GM21447 (cell line): ENCODE measurements around the gene PRAMEF8.
"Not testable (repeated sequence)": the region's sequence is repeated elsewhere in the genome, so short reads cannot be mapped to it uniquely, and the experiment has no call there.

Experiments
- ATAC-seq: cut with Tn5 transposase; IDR thresholded peaks from one replicate; pipeline ENCODE4 v1.9.1; 2021; ENCODE audit not compliant: unreplicated experiment

Gene PRAMEF8

GRCh38 chr1:13285037-13285436, at the start of gene PRAMEF8:
PRAMEF8 (minus strand) TSS chr1:13285137; CDS start chr1:13284091, 1,046 bp downstream.
- ATAC-seq = not testable (repeated sequence)

GRCh38 chr1:13315281-13315680, 30.3 kb upstream of the PRAMEF8 start, which contains the start of gene PRAMEF15:
PRAMEF15 (plus strand) TSS chr1:13315581; CDS start chr1:13318408, 2,827 bp downstream.
- not testable (repeated sequence) for ATAC-seq

DNA sequence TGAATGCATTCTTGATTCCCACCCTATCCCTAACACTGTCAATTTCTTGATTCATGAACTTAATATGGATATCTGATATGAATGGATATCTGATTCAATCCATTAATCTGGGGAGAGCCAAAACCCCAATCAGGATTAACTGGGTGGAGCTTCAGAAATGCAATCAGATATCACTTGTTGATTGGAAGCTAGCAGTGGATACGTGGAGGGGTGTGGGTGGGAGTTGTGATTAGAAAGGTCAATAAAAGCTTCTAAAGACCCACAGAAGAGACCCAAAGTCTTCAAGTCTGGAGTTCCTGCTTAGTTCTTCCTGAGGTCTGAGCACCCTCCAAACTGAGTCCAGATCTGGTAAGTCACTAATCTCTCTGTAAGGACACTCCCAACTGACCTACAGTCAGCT, 18.3 kb upstream of the PRAMEF8 start, which contains the start of gene PRAMEF33:
TSS of gene PRAMEF33 (plus strand) at position 301 of the 400 bp plus-strand sequence. CDS start 2,416 bp downstream, outside the sequence.
- not testable (repeated sequence) for ATAC-seq

DNA sequence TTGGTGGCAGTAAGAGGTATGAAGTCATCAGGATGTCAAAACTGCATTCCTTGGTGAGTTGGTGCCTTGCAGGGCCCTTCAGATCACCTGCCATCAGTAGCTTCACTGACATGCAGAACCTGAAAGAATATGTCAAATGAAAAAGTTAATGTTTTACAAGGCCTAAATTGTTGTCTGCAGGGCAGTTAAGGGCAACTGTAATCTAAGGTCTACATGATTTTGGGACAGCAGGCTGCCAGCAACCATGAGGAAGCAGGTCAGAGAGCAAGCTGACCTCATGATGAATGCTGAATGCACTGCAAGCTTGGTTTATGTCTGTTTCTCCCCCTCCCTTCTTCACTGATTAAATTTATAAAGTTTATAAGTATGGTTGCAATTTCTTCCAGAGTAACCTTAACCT, 17.3 kb upstream of the PRAMEF8 start:
- not testable (repeated sequence) for ATAC-seq

GRCh38 chr1:13298699-13299098, 13.8 kb upstream of the PRAMEF8 start:
- ATAC-seq = not testable (repeated sequence)

DNA sequence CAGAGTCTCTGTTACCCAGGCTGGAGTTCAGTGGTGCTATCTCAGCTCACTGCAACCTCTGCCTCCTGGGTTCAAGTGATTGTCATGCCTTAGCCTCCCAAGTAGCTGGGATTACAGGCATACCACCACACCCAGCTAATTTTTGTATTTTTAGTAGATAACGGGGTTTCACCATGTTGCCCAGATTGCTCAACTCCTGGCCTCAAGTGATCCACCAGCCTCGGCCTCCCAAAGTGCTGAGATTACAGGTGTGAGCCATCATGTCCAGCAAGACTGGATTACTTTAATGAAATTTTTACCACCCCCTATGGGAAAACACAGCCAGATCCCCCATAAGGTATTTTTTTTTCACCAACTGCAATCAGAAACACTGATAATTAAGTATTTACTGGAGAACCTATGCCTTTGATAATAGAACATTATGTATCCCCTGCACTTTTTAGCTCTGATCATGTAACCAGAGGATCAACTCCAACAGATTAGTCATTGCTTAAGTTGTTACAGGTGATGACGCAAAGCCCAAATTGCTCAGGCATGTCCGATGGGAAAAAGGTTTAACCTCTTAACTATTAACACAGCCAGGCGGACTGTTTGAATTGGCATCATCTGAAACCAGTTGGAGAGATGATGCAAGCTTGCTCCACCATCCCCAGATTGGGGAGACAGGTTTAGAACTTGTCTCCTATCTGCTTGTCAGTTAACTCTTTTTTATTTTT, 12.4 kb upstream of the PRAMEF8 start:
- ATAC-seq = not testable (repeated sequence)

DNA sequence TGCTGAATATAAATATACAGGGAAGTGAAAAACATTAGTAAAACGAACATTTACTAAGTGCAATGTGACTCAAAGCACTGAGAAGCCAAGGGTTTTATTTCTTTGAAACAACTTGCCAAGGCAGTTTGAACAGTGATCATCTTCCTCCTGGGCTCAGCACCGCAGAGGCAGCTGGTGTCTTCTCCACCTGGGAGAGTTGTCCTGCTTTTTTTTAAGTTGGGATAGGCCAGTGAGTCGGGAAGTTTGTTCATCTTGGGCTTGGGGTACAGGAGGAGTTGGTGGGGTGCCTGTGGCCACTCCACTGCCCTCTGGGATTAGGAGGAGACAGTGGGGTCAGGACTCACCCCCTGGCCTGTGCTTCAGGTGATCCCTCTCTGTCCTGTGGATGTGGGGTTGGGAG, 4.1 kb upstream of the PRAMEF8 start:
- not testable (repeated sequence) for ATAC-seq

DNA sequence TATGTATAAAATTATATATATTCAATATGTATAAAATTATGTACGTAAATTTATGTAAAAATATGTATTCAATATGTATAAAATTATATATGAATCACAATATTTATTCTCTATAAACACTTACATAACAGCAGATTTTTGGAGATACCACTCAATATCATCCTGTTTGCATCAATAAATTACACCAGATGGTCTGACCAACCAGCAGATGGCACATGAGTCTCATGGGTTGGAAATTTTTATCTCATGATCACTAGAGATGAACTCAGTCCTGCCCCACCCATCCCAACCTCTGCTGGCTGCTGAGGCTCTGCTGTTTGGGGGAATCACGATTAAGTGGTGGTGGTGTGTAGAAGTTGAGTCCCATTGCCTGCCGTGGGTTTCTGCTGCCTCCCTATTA, 5.3 kb downstream of the PRAMEF8 start:
- ATAC-seq = not testable (repeated sequence)

DNA sequence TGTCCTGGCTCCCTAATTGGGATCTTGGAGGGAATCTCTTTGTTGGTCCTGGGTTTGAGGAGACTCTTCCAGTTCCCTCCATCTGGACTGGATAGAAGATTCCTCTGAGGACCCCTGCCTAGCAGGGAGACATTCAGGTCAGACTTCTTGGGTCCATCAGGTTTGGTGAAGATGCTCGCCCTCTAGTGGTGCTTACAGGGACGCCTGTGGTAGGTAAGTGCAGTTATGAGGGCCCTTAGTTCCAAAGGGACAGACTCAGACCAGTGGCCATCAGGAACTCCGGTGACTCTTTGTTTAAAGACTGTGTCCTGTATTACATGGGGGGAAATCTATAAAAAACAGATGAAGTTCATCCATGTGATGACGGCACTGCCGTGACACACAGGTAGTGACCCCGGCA, 7.9 kb downstream of the PRAMEF8 start:
- ATAC-seq = not testable (repeated sequence)

DNA sequence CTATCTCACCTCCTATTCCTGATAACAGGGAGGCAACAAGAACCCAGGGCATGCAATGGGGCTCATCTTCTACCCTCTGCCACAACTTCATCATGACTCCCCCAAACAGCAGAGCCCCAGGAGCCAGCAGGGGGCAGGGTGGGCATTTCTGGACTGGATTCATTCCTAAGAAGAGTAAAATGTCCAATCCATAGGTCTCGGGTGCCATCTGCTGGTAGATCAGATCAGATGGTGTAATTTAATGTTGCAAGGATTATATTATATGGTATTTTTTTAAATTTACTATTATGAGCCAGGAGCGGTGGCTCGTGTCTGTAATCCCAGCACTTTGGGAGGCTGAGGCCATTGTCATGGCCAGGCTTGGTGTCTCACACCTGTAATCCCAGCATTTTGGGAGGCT, 19.8 kb downstream of the PRAMEF8 start:
- not testable (repeated sequence) for ATAC-seq

- not testable (repeated sequence) for ATAC-seq
Observed at GRCh38 chr1:13253898-13254297, 31.0 kb downstream of the PRAMEF8 start, which contains the start of gene PRAMEF5. PRAMEF5 (plus strand) TSS chr1:13254198; CDS start chr1:13259269, 5,071 bp downstream.

DNA sequence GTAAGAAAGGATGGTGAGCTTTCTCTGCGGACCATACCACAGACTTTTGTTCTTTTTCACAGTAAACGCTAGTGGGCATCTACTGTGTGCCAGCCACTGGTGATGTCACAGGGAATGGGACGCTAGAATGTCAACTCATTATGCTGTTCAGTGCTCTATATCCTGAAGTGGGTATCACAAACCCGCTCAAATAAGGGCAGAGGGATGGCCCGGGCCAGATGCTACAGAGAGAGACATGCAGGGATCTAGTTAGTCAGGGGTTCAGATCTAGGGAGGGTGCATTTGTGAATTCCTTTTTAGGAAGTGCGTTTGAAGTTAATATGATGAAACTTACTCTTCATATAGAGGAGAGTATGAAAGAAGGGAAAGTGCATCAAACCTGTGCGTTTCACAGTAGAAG, 37.8 kb downstream of the PRAMEF8 start:
- not testable (repeated sequence) for ATAC-seq

DNA sequence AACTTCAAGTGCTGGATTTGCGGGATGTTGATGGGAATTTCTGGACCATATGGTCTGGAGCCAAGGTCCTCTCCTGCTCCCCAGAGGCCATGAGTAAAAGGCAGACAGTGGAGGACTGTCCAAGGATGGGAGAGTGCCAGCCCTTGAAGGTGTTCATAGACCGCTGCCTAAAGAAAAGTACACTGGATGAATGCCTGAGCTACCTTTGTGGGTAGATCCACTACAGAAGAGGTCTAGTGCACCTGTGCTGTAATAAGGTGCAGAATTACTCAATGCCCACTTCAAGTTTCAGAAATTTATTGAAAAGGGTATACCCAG, 38.4 kb downstream of the PRAMEF8 start:
- not testable (repeated sequence) for ATAC-seq

DNA sequence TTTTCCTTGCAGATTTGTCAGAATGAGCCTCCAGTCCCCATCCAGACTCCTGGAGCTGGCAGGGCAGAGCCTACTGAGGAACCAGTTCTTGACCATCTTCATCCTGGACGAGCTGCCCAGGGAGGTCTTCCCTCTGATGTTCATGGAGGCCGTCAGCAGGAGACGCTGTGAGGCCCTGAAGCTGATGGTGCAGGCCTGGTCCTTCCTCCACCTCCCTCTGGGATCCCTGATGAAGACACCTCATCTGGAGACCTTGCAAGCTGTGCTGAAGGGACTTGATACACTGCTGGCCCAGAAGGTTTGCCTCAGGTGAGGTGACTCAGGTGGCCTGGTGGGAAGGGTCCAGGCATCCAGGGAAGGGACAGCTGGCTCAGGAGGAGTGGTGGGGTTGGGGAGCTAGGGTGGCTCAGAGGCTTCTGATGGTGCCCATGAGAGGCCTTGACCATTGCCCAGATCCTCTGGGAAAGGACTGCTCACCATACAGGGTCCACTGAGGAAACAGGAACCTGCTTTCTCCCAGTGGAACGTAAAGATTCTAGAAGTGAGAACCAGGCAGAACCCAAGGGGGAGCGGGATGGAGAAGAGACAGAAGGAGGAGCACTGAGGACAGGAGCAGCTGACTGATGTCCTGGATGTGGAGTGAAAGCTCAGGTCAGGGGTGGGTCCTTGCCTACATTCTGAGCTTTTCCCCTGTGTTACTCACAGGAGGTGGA, 38.9 kb downstream of the PRAMEF8 start:
- not testable (repeated sequence) for ATAC-seq

- not testable (repeated sequence) for ATAC-seq
Observed at GRCh38 chr1:13243536-13244263, 41.2 kb downstream of the PRAMEF8 start.

DNA sequence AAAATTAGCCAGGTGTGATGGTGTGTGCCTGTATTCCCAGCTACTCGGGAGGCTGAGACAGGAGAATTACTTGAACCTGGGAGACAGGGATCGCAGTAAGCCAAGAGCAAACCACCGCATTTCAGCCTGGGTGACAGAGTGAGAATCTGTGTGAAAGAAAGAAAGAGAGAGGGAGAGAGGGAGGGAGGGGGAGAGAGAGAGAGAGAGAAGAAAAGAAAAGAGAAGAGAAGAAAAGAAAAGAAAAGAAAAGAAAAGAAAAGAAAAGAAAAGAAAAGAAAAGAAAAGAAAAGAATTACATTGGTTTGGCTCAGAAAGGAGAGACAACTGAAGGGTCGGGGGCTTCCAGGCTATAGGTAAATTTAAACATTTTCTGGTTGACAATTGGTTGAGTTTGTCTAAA, 45.3 kb downstream of the PRAMEF8 start:
- not testable (repeated sequence) for ATAC-seq

DNA sequence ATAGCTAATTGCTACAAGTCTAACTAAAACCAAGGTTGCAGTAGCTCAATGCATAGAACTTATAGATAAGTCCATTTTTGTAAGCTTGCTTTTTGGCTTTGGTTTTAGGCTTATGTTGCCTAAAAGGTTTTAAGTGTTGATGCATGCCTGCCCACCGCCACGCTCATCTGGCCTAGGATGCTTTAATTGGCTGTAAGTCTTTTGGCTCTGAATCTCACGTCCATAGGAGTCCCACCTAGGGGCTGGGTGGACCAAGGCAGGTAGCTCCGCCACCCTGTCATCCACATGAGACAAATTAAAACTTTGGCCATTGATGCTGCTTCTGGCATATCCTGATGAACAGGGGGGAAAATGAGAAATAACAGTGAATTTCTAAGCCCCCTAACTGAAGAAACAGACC, 47.4 kb downstream of the PRAMEF8 start:
- not testable (repeated sequence) for ATAC-seq

DNA sequence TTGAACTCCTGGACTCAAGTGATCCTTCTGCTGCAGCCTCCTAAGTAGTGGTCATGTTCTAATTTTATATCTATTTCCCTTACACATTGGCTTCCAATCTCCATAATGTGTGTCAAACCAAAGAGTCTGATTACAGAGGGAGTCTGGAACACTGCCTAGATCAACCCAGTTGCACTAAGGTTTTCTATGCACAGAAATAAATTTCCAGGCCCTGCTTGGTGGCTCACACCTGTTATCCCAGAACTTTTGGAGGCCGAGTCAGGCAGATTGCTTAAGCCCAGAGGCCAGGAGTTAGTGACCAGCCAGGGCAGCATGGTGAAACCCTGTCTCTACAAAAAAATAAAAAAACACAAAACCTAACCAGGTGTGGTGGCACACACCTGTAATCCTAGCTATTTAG, 50.9 kb downstream of the PRAMEF8 start:
- ATAC-seq = not testable (repeated sequence)

DNA sequence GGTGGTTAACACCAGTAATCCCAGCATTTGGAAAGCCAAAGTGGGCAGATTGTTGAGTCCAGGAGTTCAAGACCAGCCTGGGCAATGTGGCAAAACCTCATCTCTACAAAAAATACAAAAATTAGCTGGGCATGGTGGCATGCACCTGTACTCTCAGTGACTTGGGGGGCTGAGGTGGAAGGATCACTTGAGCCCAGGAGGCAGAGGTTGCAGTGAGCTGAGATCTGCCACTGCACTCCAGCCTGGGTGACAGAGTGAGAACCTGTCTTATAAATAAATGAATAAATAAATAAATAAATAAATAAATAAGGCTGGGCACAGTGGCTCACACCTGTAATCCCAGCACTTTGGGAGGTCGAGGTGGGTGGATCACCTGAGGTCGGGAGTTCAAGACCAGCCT, 52.9 kb downstream of the PRAMEF8 start:
- ATAC-seq = not testable (repeated sequence)
